C4-2B (cell line): ENCODE results near the gene PRKCB.

Experiments
- CTCF ChIP-seq: fragments of 450-650 bp; conservative IDR thresholded peaks from 2 replicates; pipeline ENCODE4 v1.5.1; 2017; ENCODE audit warnings: mild to moderate bottlenecking
- ZFX ChIP-seq: fragments of 450-650 bp; IDR thresholded peaks from 2 replicates; pipeline ENCODE4 v1.6.1; 2017

GRCh38 chr16:23976091-23976490 is 140.3 kb downstream of the PRKCB start:
- TF ChIP-seq CTCF (no peak), ZFX (no peak)
